IMR-90 (cell line): Measurements from ENCODE around the gene APOH.

Experiments used
- BHLHE40 ChIP-seq: fragments of 150-350 bp; IDR thresholded peaks from 2 replicates; pipeline ENCODE4 v1.6.1; 2016; ENCODE audit warnings: mild to moderate bottlenecking, low read depth, low read length
- CEBPB ChIP-seq: IDR thresholded peaks from 2 replicates; pipeline ENCODE4 v1.6.1; 2012; ENCODE audit warnings: low read depth, low read length, improper control_type of control experiment
- CHD1 ChIP-seq: IDR thresholded peaks from 2 replicates; pipeline ENCODE4 v1.6.1; 2012; ENCODE audit warnings: low read depth, low read length, improper control_type of control experiment
- CTCF ChIP-seq: conservative IDR thresholded peaks from 2 replicates; pipeline ENCODE4 v1.5.1; 2012; ENCODE audit warnings: mild to moderate bottlenecking, low read depth, low read length, improper control_type of control experiment
- ELK1 ChIP-seq: fragments of 150-350 bp; IDR thresholded peaks from 2 replicates; pipeline ENCODE4 v1.6.1; 2016; ENCODE audit warnings: low read depth, mild to moderate bottlenecking, low read length, moderate library complexity, borderline replicate concordance
- FOS ChIP-seq: fragments of 150-350 bp; IDR thresholded peaks from 2 replicates; pipeline ENCODE4 v1.6.1; 2016; ENCODE audit warnings: low read depth, low read length
- MAFK ChIP-seq: IDR thresholded peaks from 2 replicates; pipeline ENCODE4 v1.6.1; 2012; ENCODE audit warnings: low read depth, low read length, improper control_type of control experiment
- MAZ ChIP-seq: IDR thresholded peaks from 2 replicates; pipeline ENCODE4 v1.6.1; 2012; ENCODE audit warnings: low read depth, mild to moderate bottlenecking, low read length, improper control_type of control experiment, moderate library complexity, borderline replicate concordance
- POLR2A ChIP-seq: IDR thresholded peaks from 2 replicates; pipeline ENCODE4 v1.6.1; 2012; ENCODE audit warnings: mild to moderate bottlenecking, low read depth, low read length
- RAD21 ChIP-seq: IDR thresholded peaks from 2 replicates; pipeline ENCODE4 v1.6.1; 2012; ENCODE audit warnings: low read length, improper control_type of control experiment
- RCOR1 ChIP-seq: IDR thresholded peaks from 2 replicates; pipeline ENCODE4 v1.6.1; 2012; ENCODE audit warnings: mild to moderate bottlenecking, low read length, improper control_type of control experiment; ENCODE audit not compliant: insufficient replicate concordance
- RFX5 ChIP-seq: IDR thresholded peaks from 2 replicates; pipeline ENCODE4 v1.8.0; 2012; ENCODE audit warnings: low read depth, mild to moderate bottlenecking, low read length, moderate library complexity
- SMC3 ChIP-seq: fragments of 150-350 bp; IDR thresholded peaks from 2 replicates; pipeline ENCODE4 v1.6.1; 2016; ENCODE audit warnings: low read depth, mild to moderate bottlenecking, antibody characterized with exemption, low read length, moderate library complexity
- USF2 ChIP-seq: fragments of 150-350 bp; IDR thresholded peaks from 2 replicates; pipeline ENCODE4 v1.6.1; 2017; ENCODE audit warnings: mild to moderate bottlenecking, antibody characterized with exemption, low read length, low read depth

- TF ChIP-seq MAFK (no peak), CTCF (no peak), SMC3 (no peak), MAZ (no peak), RAD21 (no peak), BHLHE40 (no peak), CHD1 (no peak), ELK1 (no peak), RCOR1 (no peak), USF2 (no peak), POLR2A (no peak), FOS (no peak), CEBPB (no peak), RFX5 (no peak)
These were observed 56.5 kb downstream of the APOH start for GRCh38 chr17:66172691-66173223.
